SK-N-SH treated with all-trans-retinoic acid at 6 μM for 48 hours (cell line): ENCODE results near the gene FNDC3B.

Experiments
- ATAC-seq: fragments of 200-7000 bp; cut with Tn5 transposase; 3 replicates; pipeline ENCODE4 v1.9.1; 2020; ENCODE audit warnings: mild to moderate bottlenecking, moderate library complexity
- ARNTL ChIP-seq: fragments of 450-650 bp; formaldehyde crosslinking; IDR thresholded peaks from 2 replicates; pipeline ENCODE4 v1.5.0; 2020; ENCODE audit warnings: low read depth, mild to moderate bottlenecking, moderate library complexity, borderline replicate concordance
- BACH2 ChIP-seq: fragments of 250-450 bp; sonication (Bioruptor Pico); IDR thresholded peaks from 2 replicates; pipeline ENCODE4 v1.9.0; 2021; ENCODE audit warnings: mild to moderate bottlenecking, borderline replicate concordance
- CSDC2 ChIP-seq: fragments of 250-450 bp; sonication (Bioruptor Pico); IDR thresholded peaks from 2 replicates; pipeline ENCODE4 v1.5.0; 2020; ENCODE audit warnings: mild to moderate bottlenecking, moderate library complexity
- CSRNP3 ChIP-seq: fragments of 250-450 bp; sonication (Bioruptor Pico); IDR thresholded peaks from 2 replicates; pipeline ENCODE4 v1.5.1; 2021; ENCODE audit warnings: mild to moderate bottlenecking, moderate library complexity
- ESRRG ChIP-seq: fragments of 250-450 bp; sonication (Bioruptor Pico); IDR thresholded peaks from 2 replicates; pipeline ENCODE4 v1.6.1; 2021; ENCODE audit warnings: mild to moderate bottlenecking
- GLIS3 ChIP-seq: fragments of 250-450 bp; sonication (Bioruptor Pico); IDR thresholded peaks from 2 replicates; pipeline ENCODE4 v1.5.0; 2020; ENCODE audit warnings: mild to moderate bottlenecking, moderate library complexity
- ISL1 ChIP-seq: fragments of 250-450 bp; sonication (Bioruptor Pico); IDR thresholded peaks from 2 replicates; pipeline ENCODE4 v2.1.2; 2022; ENCODE audit warnings: mild to moderate bottlenecking, moderate library complexity
- POU6F1 ChIP-seq: fragments of 250-450 bp; sonication (Bioruptor Pico); IDR thresholded peaks from 2 replicates; pipeline ENCODE4 v1.8.0; 2021; ENCODE audit warnings: low read depth, mild to moderate bottlenecking, moderate library complexity, borderline replicate concordance
- PPARA ChIP-seq: fragments of 250-450 bp; sonication (Bioruptor Pico); IDR thresholded peaks from 2 replicates; pipeline ENCODE4 v1.5.0; 2020; ENCODE audit warnings: mild to moderate bottlenecking, borderline replicate concordance
- RARB ChIP-seq: fragments of 250-450 bp; sonication (Bioruptor Pico); IDR thresholded peaks from 2 replicates; pipeline ENCODE4 v1.8.0; 2021; ENCODE audit warnings: mild to moderate bottlenecking, moderate library complexity
- SNAI2 ChIP-seq: fragments of 250-450 bp; sonication (Bioruptor Pico); IDR thresholded peaks from 2 replicates; pipeline ENCODE4 v1.5.0; 2020; ENCODE audit warnings: mild to moderate bottlenecking, moderate library complexity
- TCF4 ChIP-seq: fragments of 250-450 bp; sonication (Bioruptor Pico); IDR thresholded peaks from 2 replicates; pipeline ENCODE4 v1.8.0; 2021; ENCODE audit warnings: mild to moderate bottlenecking, moderate library complexity, borderline replicate concordance
- TOX ChIP-seq: fragments of 250-450 bp; sonication (Bioruptor Pico); IDR thresholded peaks from 2 replicates; pipeline ENCODE4 v1.8.0; 2021; ENCODE audit warnings: mild to moderate bottlenecking, moderate library complexity, borderline replicate concordance
- TSHZ2 ChIP-seq: fragments of 250-450 bp; sonication (Bioruptor Pico); IDR thresholded peaks from 2 replicates; pipeline ENCODE4 v1.5.0; 2020; ENCODE audit warnings: mild to moderate bottlenecking, moderate library complexity
- ZC3H10 ChIP-seq: fragments of 250-450 bp; sonication (Bioruptor Pico); IDR thresholded peaks from 2 replicates; pipeline ENCODE4 v1.5.1; 2021; ENCODE audit warnings: mild to moderate bottlenecking, moderate library complexity
- ZFP3 ChIP-seq: fragments of 250-450 bp; sonication (Bioruptor Pico); IDR thresholded peaks from 2 replicates; pipeline ENCODE4 v1.5.0; 2020; ENCODE audit warnings: mild to moderate bottlenecking, moderate library complexity
- ZNF565 ChIP-seq: fragments of 450-650 bp; formaldehyde crosslinking; conservative IDR thresholded peaks from 2 replicates; pipeline ENCODE4 v1.5.0; 2020; ENCODE audit warnings: low read depth, mild to moderate bottlenecking, moderate library complexity
- ZNF70 ChIP-seq: fragments of 450-650 bp; formaldehyde crosslinking; IDR thresholded peaks from 2 replicates; pipeline ENCODE4 v1.5.0; 2020; ENCODE audit warnings: mild to moderate bottlenecking, moderate library complexity
- ZNF8 ChIP-seq: fragments of 450-650 bp; formaldehyde crosslinking; IDR thresholded peaks from 2 replicates; pipeline ENCODE4 v1.5.0; 2020; ENCODE audit warnings: mild to moderate bottlenecking, moderate library complexity
- TF ChIP-seq, protein P1 (sequence below): fragments of 250-450 bp; sonication (Bioruptor Pico); IDR thresholded peaks from 2 replicates; pipeline ENCODE4 v1.5.1; 2020; ENCODE audit warnings: low read depth, mild to moderate bottlenecking, moderate library complexity
- TF ChIP-seq, protein P2 (sequence below): fragments of 250-450 bp; sonication (Bioruptor Pico); IDR thresholded peaks from 2 replicates; pipeline ENCODE4 v1.8.0; 2020; ENCODE audit warnings: mild to moderate bottlenecking, moderate library complexity, borderline replicate concordance

FNDC3B gene

GRCh38 chr3:172044833-172045585 lies 5.6 kb downstream of the FNDC3B start:
- no peak for ATAC-seq

DNA sequence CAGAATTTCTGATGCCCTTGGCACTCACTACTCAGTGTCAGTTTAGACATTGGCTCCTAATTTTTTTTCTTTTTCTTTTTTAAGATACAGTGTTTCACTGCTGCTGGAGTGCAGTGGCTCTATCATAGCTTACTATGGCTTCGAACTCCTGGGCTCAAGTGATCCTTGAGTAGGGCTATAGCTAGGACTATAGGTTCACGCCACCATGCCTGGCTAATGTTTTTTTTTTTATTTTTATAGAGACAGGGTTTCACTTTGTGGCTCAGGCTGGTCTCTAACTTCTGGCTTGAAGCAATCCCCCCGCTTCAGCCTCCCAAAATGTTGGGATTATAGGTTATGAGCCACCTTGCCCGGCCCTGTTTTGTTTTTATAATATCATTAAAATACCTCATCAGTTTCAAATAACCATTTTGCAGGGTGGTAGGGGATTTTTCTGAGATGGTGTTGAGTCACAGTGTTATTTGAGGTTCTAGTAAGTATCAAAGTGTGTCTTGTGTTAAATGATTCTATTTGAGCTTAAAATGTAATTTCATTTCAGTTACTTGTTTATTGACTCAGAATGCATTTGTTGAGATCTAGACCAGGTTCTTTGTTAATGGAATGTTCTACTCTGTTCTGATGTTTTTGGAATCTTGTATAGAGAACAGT lies 7.0 kb downstream of the FNDC3B start:
- no peak; the same call in 2 of the 3 replicates for ATAC-seq
- TF ChIP-seq CSRNP3 (CRISPR knock-in tag), result no peak
- no peak for TF ChIP-seq RARB (CRISPR knock-in tag)
- TF ChIP-seq ZNF8 (CRISPR knock-in tag), result no peak
- TF ChIP-seq SNAI2 (CRISPR knock-in tag), result no peak
- no peak for TF ChIP-seq PPARA (CRISPR knock-in tag)
- TF ChIP-seq, protein P1, sequence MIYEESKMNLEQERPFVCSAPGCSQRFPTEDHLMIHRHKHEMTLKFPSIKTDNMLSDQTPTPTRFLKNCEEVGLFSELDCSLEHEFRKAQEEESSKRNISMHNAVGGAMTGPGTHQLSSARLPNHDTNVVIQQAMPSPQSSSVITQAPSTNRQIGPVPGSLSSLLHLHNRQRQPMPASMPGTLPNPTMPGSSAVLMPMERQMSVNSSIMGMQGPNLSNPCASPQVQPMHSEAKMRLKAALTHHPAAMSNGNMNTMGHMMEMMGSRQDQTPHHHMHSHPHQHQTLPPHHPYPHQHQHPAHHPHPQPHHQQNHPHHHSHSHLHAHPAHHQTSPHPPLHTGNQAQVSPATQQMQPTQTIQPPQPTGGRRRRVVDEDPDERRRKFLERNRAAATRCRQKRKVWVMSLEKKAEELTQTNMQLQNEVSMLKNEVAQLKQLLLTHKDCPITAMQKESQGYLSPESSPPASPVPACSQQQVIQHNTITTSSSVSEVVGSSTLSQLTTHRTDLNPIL (CRISPR knock-in tag), result no peak
- TF ChIP-seq POU6F1 (CRISPR knock-in tag), result no peak
- no peak for TF ChIP-seq GLIS3 (CRISPR knock-in tag)
- TF ChIP-seq ARNTL (CRISPR knock-in tag), result no peak
- TF ChIP-seq, protein P2, sequence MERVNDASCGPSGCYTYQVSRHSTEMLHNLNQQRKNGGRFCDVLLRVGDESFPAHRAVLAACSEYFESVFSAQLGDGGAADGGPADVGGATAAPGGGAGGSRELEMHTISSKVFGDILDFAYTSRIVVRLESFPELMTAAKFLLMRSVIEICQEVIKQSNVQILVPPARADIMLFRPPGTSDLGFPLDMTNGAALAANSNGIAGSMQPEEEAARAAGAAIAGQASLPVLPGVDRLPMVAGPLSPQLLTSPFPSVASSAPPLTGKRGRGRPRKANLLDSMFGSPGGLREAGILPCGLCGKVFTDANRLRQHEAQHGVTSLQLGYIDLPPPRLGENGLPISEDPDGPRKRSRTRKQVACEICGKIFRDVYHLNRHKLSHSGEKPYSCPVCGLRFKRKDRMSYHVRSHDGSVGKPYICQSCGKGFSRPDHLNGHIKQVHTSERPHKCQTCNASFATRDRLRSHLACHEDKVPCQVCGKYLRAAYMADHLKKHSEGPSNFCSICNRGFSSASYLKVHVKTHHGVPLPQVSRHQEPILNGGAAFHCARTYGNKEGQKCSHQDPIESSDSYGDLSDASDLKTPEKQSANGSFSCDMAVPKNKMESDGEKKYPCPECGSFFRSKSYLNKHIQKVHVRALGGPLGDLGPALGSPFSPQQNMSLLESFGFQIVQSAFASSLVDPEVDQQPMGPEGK (CRISPR knock-in tag), result no peak
- no peak for TF ChIP-seq TOX (CRISPR knock-in tag)

More at GRCh38 chr3:172044833-172045585, 5.6 kb downstream of the FNDC3B start:
- TF ChIP-seq ZFP3, result no peak
- no peak for TF ChIP-seq RARB (CRISPR knock-in tag)
- TF ChIP-seq POU6F1 (CRISPR knock-in tag), result no peak
- TF ChIP-seq ISL1 (CRISPR knock-in tag), result no peak
- TF ChIP-seq ZC3H10 (CRISPR knock-in tag), result no peak
- TF ChIP-seq TSHZ2 (CRISPR knock-in tag), result no peak
- TF ChIP-seq SNAI2 (CRISPR knock-in tag), result no peak
- TF ChIP-seq, protein P2 (CRISPR knock-in tag), result no peak
- TF ChIP-seq TCF4 (CRISPR knock-in tag), result no peak
- TF ChIP-seq ZNF565, result no peak
- TF ChIP-seq TOX (CRISPR knock-in tag), result no peak
- no peak for TF ChIP-seq BACH2 (CRISPR knock-in tag)
- TF ChIP-seq GLIS3 (CRISPR knock-in tag), result no peak
- TF ChIP-seq CSDC2, result no peak
- no peak for TF ChIP-seq ESRRG (CRISPR knock-in tag)
- TF ChIP-seq ZNF8 (CRISPR knock-in tag), result no peak
- TF ChIP-seq ZNF70 (CRISPR knock-in tag), result no peak
